Mesothelial cell of epicardium (in vitro differentiated cells): ENCODE data around the gene KRT38. TPM values are rescaled to one million over a fixed set of nuclear protein-coding genes. Genes with fewer than 3 reads are reported as not detected.

Experiments
- DNase-seq, 2 experiments: peaks; one replicate each; pipeline ENCODE4 v3.0.0; 2021; ENCODE audit warnings: low spot score in 2 of 2; ENCODE audit not compliant: unreplicated experiment in 2 of 2
- H3K27ac Mint-ChIP-seq: 2 replicates; pipeline ENCODE4 v1.8.0; 2021; ENCODE audit warnings: mixed read lengths
- H3K27me3 Mint-ChIP-seq: 2 replicates; pipeline ENCODE4 v1.8.0; 2021; ENCODE audit warnings: low read depth, mixed read lengths
- H3K36me3 Mint-ChIP-seq: 2 replicates; pipeline ENCODE4 v1.8.0; 2021; ENCODE audit warnings: mixed read lengths
- H3K4me1 Mint-ChIP-seq: 2 replicates; pipeline ENCODE4 v1.8.0; 2021; ENCODE audit warnings: mixed read lengths
- H3K4me3 Mint-ChIP-seq: 2 replicates; pipeline ENCODE4 v1.8.0; 2021; ENCODE audit warnings: mild to moderate bottlenecking, moderate library complexity, mixed read lengths
- H3K9me3 Mint-ChIP-seq: 2 replicates; pipeline ENCODE4 v1.8.0; 2021; ENCODE audit warnings: mixed read lengths
- total RNA-seq: library from RNA; stranded (reverse); gene quantifications from 3 replicates; pipeline ENCODE4 v1.2.1, GENCODE V29; 2021
- TF ChIP-seq, protein P1 (sequence below): fragments of 200-600 bp; sonication (generic); IDR thresholded peaks from one replicate; pipeline ENCODE4 v1.5.0; 2021; ENCODE audit warnings: antibody characterized with exemption; ENCODE audit not compliant: unreplicated experiment

The KRT38 gene
- total RNA-seq, 1 donor from 2014 or later: not detected

GRCh38 chr17:41417576-41418015 lies 23.2 kb downstream of the KRT38 start:
- Mint-ChIP-seq H3K9me3 (no peaks in the 10 kb centered on the region), H3K27me3 (no peaks in the 10 kb centered on the region), H3K36me3 (no peaks in the 10 kb centered on the region), H3K27ac (peak overlapping the region; percentile 60), H3K4me3 (no peak overlapping the region), H3K4me1 (peaks cover 53% of the 10 kb centered on the region)
- TF ChIP-seq, protein P1, sequence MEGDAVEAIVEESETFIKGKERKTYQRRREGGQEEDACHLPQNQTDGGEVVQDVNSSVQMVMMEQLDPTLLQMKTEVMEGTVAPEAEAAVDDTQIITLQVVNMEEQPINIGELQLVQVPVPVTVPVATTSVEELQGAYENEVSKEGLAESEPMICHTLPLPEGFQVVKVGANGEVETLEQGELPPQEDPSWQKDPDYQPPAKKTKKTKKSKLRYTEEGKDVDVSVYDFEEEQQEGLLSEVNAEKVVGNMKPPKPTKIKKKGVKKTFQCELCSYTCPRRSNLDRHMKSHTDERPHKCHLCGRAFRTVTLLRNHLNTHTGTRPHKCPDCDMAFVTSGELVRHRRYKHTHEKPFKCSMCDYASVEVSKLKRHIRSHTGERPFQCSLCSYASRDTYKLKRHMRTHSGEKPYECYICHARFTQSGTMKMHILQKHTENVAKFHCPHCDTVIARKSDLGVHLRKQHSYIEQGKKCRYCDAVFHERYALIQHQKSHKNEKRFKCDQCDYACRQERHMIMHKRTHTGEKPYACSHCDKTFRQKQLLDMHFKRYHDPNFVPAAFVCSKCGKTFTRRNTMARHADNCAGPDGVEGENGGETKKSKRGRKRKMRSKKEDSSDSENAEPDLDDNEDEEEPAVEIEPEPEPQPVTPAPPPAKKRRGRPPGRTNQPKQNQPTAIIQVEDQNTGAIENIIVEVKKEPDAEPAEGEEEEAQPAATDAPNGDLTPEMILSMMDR: peak; percentile 38
- DNase-seq: no peak

GRCh38 chr17:41417127-41417526 lies 23.7 kb downstream of the KRT38 start:
- no peak for DNase-seq
- no peaks in the 10 kb centered on the region for H3K9me3 Mint-ChIP-seq
- H3K4me1 Mint-ChIP-seq: peaks cover 53% of the 10 kb centered on the region
- H3K36me3 Mint-ChIP-seq: no peaks in the 10 kb centered on the region
- TF ChIP-seq, protein P1: no peak
- no peak overlapping the region for H3K27ac Mint-ChIP-seq
- H3K27me3 Mint-ChIP-seq: no peaks in the 10 kb centered on the region
- no peak overlapping the region for H3K4me3 Mint-ChIP-seq

DNA sequence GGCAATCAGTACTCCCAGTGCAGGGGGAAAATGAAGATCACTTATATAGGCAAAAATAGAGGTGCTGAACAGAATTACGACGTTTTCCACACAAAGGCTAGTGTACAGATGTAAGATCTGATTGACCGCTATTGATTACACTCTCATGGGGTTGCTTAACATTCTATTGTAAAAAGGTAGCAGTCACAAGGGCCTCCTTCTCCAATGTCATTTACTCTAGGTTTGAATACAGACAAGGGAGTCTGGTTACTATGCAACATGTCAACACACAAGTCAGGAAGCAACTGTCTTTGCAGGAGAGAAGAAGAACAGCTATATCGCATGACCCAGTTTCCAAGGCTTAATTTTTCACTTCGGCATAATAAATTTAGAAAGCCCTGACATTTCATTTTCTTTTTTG lies 24.3 kb downstream of the KRT38 start:
- Mint-ChIP-seq H3K27me3 (no peaks in the 10 kb centered on the region), H3K27ac (peak overlapping the region; percentile 35), H3K9me3 (no peaks in the 10 kb centered on the region), H3K4me1 (peaks cover 48% of the 10 kb centered on the region), H3K4me3 (no peak overlapping the region), H3K36me3 (no peaks in the 10 kb centered on the region)
- DNase-seq: no peak
- TF ChIP-seq, protein P1: no peak

DNA sequence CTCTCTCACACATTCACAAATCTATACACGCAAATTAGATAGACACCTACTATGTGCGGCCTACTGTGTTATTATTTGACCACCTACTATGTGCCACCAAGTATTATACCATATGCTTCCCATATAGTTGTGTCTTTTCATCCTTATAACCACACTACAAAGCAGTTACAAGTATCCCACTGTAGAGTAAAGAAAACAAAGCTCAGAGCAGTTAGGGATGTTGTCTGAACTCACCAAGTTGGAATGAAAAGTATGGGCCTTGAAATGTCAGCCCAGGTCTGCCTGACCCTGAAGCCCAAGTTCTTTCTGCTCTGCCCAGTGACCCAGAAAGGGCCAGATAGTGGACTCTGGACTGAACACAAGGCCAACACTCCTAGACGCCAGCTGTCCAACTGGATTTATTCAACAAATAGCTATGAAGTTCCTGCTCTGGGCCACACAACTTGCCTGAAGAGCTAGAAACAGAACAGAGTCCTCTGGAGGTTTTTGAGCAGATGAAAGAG lies 24.9 kb downstream of the KRT38 start:
- Mint-ChIP-seq H3K4me3 (no peak overlapping the region), H3K36me3 (no peaks in the 10 kb centered on the region), H3K9me3 (no peaks in the 10 kb centered on the region), H3K27me3 (no peaks in the 10 kb centered on the region), H3K4me1 (peaks cover 42% of the 10 kb centered on the region), H3K27ac (peak overlapping the region; percentile 35)
- TF ChIP-seq, protein P1: no peak
- DNase-seq: no peak

- Mint-ChIP-seq H3K27ac (no peak overlapping the region), H3K27me3 (no peaks in the 10 kb centered on the region), H3K4me1 (peaks cover 38% of the 10 kb centered on the region), H3K9me3 (no peaks in the 10 kb centered on the region), H3K4me3 (no peak overlapping the region), H3K36me3 (no peaks in the 10 kb centered on the region)
- no peak for DNase-seq
- TF ChIP-seq, protein P1: no peak
Observed at GRCh38 chr17:41415411-41415810, 25.4 kb downstream of the KRT38 start.

GRCh38 chr17:41413982-41414381 lies 26.8 kb downstream of the KRT38 start:
- DNase-seq: no peak
- TF ChIP-seq, protein P1: no peak
- Mint-ChIP-seq H3K4me3 (no peak overlapping the region), H3K9me3 (no peaks in the 10 kb centered on the region), H3K4me1 (peaks cover 35% of the 10 kb centered on the region), H3K36me3 (no peaks in the 10 kb centered on the region), H3K27me3 (no peaks in the 10 kb centered on the region), H3K27ac (no peak overlapping the region)
